GM03348 (cell line): ENCODE measurements around the gene COL4A4.
"Not testable (repeated sequence)": the region's sequence is repeated elsewhere in the genome, so short reads cannot be mapped to it uniquely, and the experiment has no call there.

ENCODE experiments used
- DNase-seq: peaks from one replicate; pipeline ENCODE4 v3.0.0; 2012; ENCODE audit warnings: low spot score

The COL4A4 gene

GRCh38 chr2:227163998-227164762 is at the start of gene COL4A4, which contains the start of gene COL4A3:
TSS of gene COL4A4 (minus strand) at chr2:227164205. CDS start at chr2:227147483, 16,722 bp downstream.
TSS of gene COL4A3 (plus strand) at chr2:227164624. CDS start at chr2:227164727, 103 bp downstream.
- DNase-seq: peak; percentile 41

GRCh38 chr2:227207573-227207972 is 43.6 kb upstream of the COL4A4 start:
- DNase-seq: no peak

GRCh38 chr2:227206406-227206805 is 42.4 kb upstream of the COL4A4 start:
- no peak for DNase-seq

- no peak for DNase-seq
Observed at GRCh38 chr2:227205701-227206100, 41.7 kb upstream of the COL4A4 start.

GRCh38 chr2:227204452-227204851 is 40.4 kb upstream of the COL4A4 start:
- DNase-seq: no peak

GRCh38 chr2:227201771-227202170 is 37.8 kb upstream of the COL4A4 start:
- DNase-seq: no peak

- no peak for DNase-seq
Observed at GRCh38 chr2:227198866-227199265, 34.9 kb upstream of the COL4A4 start.

- DNase-seq: no peak
Observed at GRCh38 chr2:227194219-227194618, 30.2 kb upstream of the COL4A4 start.

- DNase-seq: no peak
Observed at GRCh38 chr2:227192491-227192890, 28.5 kb upstream of the COL4A4 start.

- no peak for DNase-seq
Observed at GRCh38 chr2:227191367-227191766, 27.4 kb upstream of the COL4A4 start.

GRCh38 chr2:227188292-227188691 is 24.3 kb upstream of the COL4A4 start:
- no peak for DNase-seq

GRCh38 chr2:227186751-227187150 is 22.7 kb upstream of the COL4A4 start:
- DNase-seq: no peak

GRCh38 chr2:227185615-227186232 is 21.7 kb upstream of the COL4A4 start:
- DNase-seq: no peak

GRCh38 chr2:227183657-227184367 is 19.8 kb upstream of the COL4A4 start:
- DNase-seq: no peak

- DNase-seq: no peak
Observed at GRCh38 chr2:227182765-227183164, 18.8 kb upstream of the COL4A4 start.

GRCh38 chr2:227180770-227181169 is 16.8 kb upstream of the COL4A4 start:
- no peak for DNase-seq

GRCh38 chr2:227179988-227180685 is 16.1 kb upstream of the COL4A4 start:
- DNase-seq: no peak

- DNase-seq: no peak
Observed at GRCh38 chr2:227177592-227178336, 13.8 kb upstream of the COL4A4 start.

GRCh38 chr2:227171779-227172178 is 7.8 kb upstream of the COL4A4 start:
- not testable (repeated sequence) for DNase-seq

- DNase-seq: peak; percentile 10
Observed at GRCh38 chr2:227164763-227165291, 822 bp upstream of the COL4A4 start.

- DNase-seq: peak; percentile 11
Observed at GRCh38 chr2:227163485-227163997, 464 bp downstream of the COL4A4 start.
